ENCODE measurements around the gene RNU5B-1.

RNU5B-1 gene

DNA sequence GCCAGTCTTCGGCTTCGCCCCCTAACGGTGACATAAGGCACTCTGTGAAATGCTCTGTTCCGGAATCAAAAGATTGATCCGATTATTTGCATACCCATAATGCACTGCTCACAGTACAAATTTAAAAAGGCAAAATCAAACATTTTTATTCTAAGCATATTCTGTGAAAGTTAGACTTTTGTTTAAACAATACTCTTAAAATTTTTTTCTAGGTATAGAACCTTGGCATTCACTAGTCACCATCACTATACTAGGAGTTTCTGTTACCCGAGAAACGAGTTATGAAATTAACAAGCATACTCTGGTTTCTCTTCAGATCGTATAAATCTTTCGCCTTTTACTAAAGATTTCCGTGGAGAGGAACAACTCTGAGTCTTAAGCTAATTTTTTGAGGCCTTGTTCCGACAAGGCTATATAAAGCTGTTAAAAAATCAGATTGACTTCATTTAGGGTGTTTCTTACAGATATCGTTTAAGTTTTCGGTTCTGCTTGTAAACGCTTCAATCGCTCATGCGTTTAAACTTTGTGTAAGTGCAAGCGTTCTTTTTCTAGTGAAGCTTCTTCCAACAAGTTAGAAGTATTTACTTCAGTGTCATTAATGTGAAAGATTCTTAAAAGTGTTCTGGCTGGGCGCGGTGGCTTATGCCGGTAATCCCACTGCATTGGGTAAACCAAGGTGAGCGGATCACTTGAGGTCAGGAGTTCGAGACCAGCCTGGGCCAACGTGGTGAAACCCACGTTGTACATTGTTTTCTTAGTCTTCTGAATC, at the start of gene RNU5B-1:
TSS of gene RNU5B-1 (plus strand) at position 297 of the 769 bp plus-strand sequence.
- DNase-seq, result peak; percentile 91

DNA sequence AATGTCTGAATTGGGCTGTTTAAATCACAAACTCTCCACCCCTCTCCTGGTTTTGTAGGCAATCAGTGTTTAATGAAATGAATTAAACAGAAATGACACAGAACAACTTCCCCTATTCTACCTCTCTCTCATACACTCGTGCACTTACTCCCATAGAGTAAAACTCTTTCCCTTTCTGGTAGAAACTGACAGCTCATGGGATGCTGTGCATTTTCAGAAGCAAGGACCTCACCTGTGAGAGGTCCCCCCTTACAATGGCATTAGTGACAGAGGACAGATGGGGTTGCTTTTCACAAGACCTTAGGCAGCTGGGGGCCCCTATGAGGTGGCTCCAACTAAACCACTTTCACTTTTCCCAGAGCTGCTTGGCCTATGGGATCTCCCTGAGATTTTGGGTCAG, 49.7 kb upstream of the RNU5B-1 start:
- no peak for DNase-seq

- DNase-seq, result no peak
These were observed 48.9 kb upstream of the RNU5B-1 start for GRCh38 chr15:65255486-65256140.

GRCh38 chr15:65258375-65259262, 45.9 kb upstream of the RNU5B-1 start:
- DNase-seq, result no peak

- no peak for DNase-seq
These were observed 45.1 kb upstream of the RNU5B-1 start for GRCh38 chr15:65259367-65259797.

DNA sequence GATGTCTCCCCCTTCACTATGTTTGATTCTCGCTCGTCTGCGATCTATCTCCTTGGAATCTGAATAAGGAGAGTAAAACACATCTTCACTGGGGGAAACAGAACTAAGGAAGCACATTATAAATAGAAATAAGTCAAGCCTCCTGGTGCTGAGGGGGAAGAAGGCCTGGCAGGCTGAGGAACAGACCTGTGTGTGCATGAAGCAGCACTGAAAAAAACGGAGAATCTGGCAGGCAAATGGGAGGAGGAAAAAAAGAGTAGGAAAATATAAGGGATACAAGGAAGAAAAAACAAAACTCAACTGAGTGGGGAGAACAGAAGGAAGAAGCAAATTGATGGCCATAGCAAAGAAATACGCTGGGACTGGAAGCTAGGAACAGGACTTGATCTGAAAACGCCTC, 43.5 kb upstream of the RNU5B-1 start:
- no peak for DNase-seq

DNA sequence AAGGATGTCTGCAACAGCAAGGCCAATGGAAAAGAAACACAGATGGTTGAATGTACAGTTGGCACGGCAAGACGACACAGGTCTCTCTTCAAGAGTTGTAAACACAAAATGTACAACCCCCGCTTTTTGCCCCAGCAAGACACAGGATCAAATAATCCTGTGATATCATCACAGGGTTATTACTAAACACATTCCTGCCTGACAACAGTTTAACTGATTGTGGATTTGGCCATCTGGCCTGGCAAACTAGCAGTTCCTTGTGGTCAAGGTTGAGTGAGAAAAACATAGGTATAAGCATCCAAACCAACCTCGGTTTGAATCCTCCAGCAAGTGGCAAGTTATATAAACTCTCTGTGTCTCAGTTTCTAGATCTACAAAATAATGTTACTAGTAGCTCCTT, 41.2 kb upstream of the RNU5B-1 start:
- DNase-seq, result no peak

- DNase-seq, result no peak
These were observed 39.5 kb upstream of the RNU5B-1 start for GRCh38 chr15:65264863-65265430.

- DNase-seq, result no peak
These were observed 38.0 kb upstream of the RNU5B-1 start for GRCh38 chr15:65266469-65266868.

- no peak for DNase-seq
These were observed 36.1 kb upstream of the RNU5B-1 start for GRCh38 chr15:65268411-65268810.

- peak; percentile 26 for DNase-seq
These were observed 33.5 kb upstream of the RNU5B-1 start for GRCh38 chr15:65270811-65271545.

GRCh38 chr15:65275104-65275727, 29.3 kb upstream of the RNU5B-1 start:
- DNase-seq, result no peak

GRCh38 chr15:65275728-65276126, 28.8 kb upstream of the RNU5B-1 start:
- DNase-seq, result no peak

- DNase-seq, result no peak
These were observed 27.5 kb upstream of the RNU5B-1 start for GRCh38 chr15:65277015-65277414.

- no peak for DNase-seq
These were observed 26.0 kb upstream of the RNU5B-1 start for GRCh38 chr15:65278480-65278879.

DNA sequence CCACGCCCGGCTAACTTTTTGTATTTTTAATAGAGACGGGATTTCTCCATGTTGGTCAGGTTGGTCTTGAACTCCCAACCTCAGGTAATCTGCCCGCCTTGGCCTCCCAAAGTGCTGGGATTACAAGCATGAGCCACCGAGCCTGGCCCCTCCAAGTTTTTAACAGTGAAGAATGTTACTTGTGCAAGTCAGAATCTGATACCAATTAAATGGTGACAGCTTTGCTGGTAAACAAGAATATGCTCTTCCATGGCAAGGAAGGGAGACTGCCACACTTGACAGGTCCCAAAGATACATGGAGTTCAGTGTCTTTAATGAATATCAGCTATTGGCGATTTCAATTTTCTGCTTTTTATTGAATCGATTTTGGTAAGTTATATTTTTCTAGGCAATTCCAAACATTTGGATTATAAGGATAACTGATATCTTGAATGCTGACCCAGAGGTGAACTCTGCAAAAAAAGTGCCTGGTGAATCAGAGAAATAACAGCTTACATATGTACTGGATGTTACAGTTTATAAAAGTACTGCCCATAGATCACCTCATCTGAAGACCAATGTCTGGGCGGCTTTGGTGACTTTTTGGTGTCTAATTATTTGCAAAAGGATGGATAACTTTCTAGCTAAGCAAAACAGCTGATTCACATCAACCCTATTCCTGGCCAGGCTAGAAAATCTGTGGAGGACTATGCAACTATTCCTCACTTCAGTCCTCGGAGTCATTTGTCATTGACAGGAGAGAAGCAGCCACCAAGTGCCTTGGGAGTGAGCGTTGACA, 19.0 kb upstream of the RNU5B-1 start:
- no peak for DNase-seq

GRCh38 chr15:65286069-65286703, 18.3 kb upstream of the RNU5B-1 start:
- DNase-seq, result no peak

- peak; percentile 95 for DNase-seq
These were observed 17.6 kb upstream of the RNU5B-1 start, which contains the start of gene PARP16 for GRCh38 chr15:65286704-65287519. TSS of gene PARP16 (minus strand) at chr15:65286883. CDS start at chr15:65286426, 457 bp downstream.

- DNase-seq, result no peak
These were observed 17.0 kb upstream of the RNU5B-1 start for GRCh38 chr15:65287520-65287855.

Data from CD4-positive, alpha-beta T cell treated with Interleukin-21 for 1 hour (primary cell).